ENCODE data around the gene DCST1.

GRCh38 chr1:155042789-155043188 is 9.2 kb downstream of the DCST1 start:
- TF ChIP-seq CTCF (IDR thresholded peaks at IDR 0.05 in 2 of 3, conservative IDR thresholded peaks at IDR 0.05 in 1 of 3; ENCODE audit: borderline replicate concordance in 1 of 3, insufficient read depth in 1 of 3, low read depth in 2 of 3, low read length in 2 of 3) = no peak
- no peak for TF ChIP-seq POLR2AphosphoS5 (IDR thresholded peaks at IDR 0.05; ENCODE audit: low read depth, low read length)
